MM.1S (cell line): ENCODE data around the gene PRR35.

Source experiments
- DNase-seq: peaks from one replicate; pipeline ENCODE4 v3.0.0-alpha.2; 2015
- H2AFZ ChIP-seq: fragments of 300-600 bp; sonication (generic); 2 replicates; pipeline ENCODE4 v1.6.0; 2016; ENCODE audit warnings: antibody characterized with exemption, low read length
- H3F3A ChIP-seq: fragments of 300-600 bp; sonication (generic); 2 replicates; pipeline ENCODE4 v1.6.1; 2016; ENCODE audit warnings: mild to moderate bottlenecking, antibody characterized with exemption, low read length, moderate library complexity, mixed read lengths; ENCODE audit not compliant: insufficient read depth
- H3K27ac ChIP-seq: fragments of 300-600 bp; sonication (generic); 2 replicates; pipeline ENCODE4 v1.5.1; 2016; ENCODE audit warnings: mild to moderate bottlenecking, low read length
- H3K27me3 ChIP-seq: fragments of 300-600 bp; sonication (generic); replicated peaks from 2 replicates; pipeline ENCODE4 v1.6.0; 2016; ENCODE audit warnings: low read length; ENCODE audit not compliant: insufficient read depth
- H3K36me3 ChIP-seq: fragments of 300-600 bp; sonication (generic); replicated peaks from 2 replicates; pipeline ENCODE4 v1.6.1; 2016; ENCODE audit warnings: mild to moderate bottlenecking, low read length, mixed read lengths; ENCODE audit not compliant: insufficient read depth
- H3K4me1 ChIP-seq: fragments of 300-600 bp; sonication (generic); 2 replicates; pipeline ENCODE4 v1.6.1; 2016; ENCODE audit warnings: low read length, mixed read lengths
- H3K4me2 ChIP-seq: fragments of 300-600 bp; sonication (generic); 2 replicates; pipeline ENCODE4 v1.6.0; 2016; ENCODE audit warnings: low read depth, low read length
- H3K4me3 ChIP-seq: fragments of 300-600 bp; sonication (generic); 2 replicates; pipeline ENCODE4 v1.5.1; 2016; ENCODE audit warnings: low read length, mixed read lengths
- H3K79me2 ChIP-seq: fragments of 300-600 bp; sonication (generic); 2 replicates; pipeline ENCODE4 v1.6.1; 2016; ENCODE audit warnings: mixed run types, low read length, mixed read lengths
- H3K9ac ChIP-seq: fragments of 300-600 bp; sonication (generic); 2 replicates; pipeline ENCODE4 v1.6.1; 2016; ENCODE audit warnings: low read length, mixed read lengths
- H3K9me2 ChIP-seq: fragments of 300-600 bp; sonication (generic); replicated peaks from 2 replicates; pipeline ENCODE4 v1.6.1; 2016; ENCODE audit warnings: mild to moderate bottlenecking, low read length, mixed read lengths; ENCODE audit not compliant: insufficient read depth
- H3K9me3 ChIP-seq: fragments of 300-600 bp; sonication (generic); replicated peaks from 2 replicates; pipeline ENCODE4 v1.6.1; 2016; ENCODE audit warnings: mild to moderate bottlenecking, low read length, mixed read lengths; ENCODE audit not compliant: insufficient read depth
- H4K20me1 ChIP-seq: fragments of 300-600 bp; sonication (generic); 2 replicates; pipeline ENCODE4 v1.6.1; 2016; ENCODE audit warnings: mild to moderate bottlenecking, low read length, moderate library complexity, mixed read lengths; ENCODE audit not compliant: insufficient read depth
- CTCF ChIP-seq: fragments of 300-600 bp; sonication (generic); IDR thresholded peaks from 2 replicates; pipeline ENCODE4 v1.5.1; 2016; ENCODE audit warnings: antibody characterized with exemption, low read length, mixed read lengths
- EZH2 ChIP-seq: fragments of 300-600 bp; sonication (generic); optimal IDR thresholded peaks from 2 replicates; pipeline ENCODE3; 2017; ENCODE audit warnings: low read depth, mild to moderate bottlenecking, antibody characterized with exemption, low read length, mixed read lengths
- EZH2phosphoT487 ChIP-seq: fragments of 300-600 bp; sonication (generic); IDR thresholded peaks from 2 replicates; pipeline ENCODE4 v1.6.1; 2018; ENCODE audit warnings: antibody characterized with exemption, low read length

PRR35 gene

GRCh38 chr16:600781-601180 lies 40.6 kb downstream of the PRR35 start:
- H3K9me3 ChIP-seq = no peaks in the 10 kb centered on the region
- H3K9me2 ChIP-seq = no peaks in the 10 kb centered on the region
- H3K4me3 ChIP-seq = no peak overlapping the region
- H3K9ac ChIP-seq = no peak overlapping the region
- no peak for DNase-seq
- H4K20me1 ChIP-seq = no peaks in the 10 kb centered on the region
- no peaks in the 10 kb centered on the region for H3K36me3 ChIP-seq
- no peak overlapping the region for H2AFZ ChIP-seq
- H3K27ac ChIP-seq = no peak overlapping the region
- no peaks in the 10 kb centered on the region for H3K4me1 ChIP-seq
- no peaks in the 10 kb centered on the region for H3K27me3 ChIP-seq
- no peak overlapping the region for H3K4me2 ChIP-seq
- no peaks in the 10 kb centered on the region for H3F3A ChIP-seq
- peaks cover 60% of the 10 kb centered on the region for H3K79me2 ChIP-seq
- TF ChIP-seq EZH2 = no peak
- no peak for TF ChIP-seq CTCF
- TF ChIP-seq EZH2phosphoT487 = no peak

GRCh38 chr16:603933-604332 lies 43.7 kb downstream of the PRR35 start:
- Histone ChIP-seq H3F3A (no peaks in the 10 kb centered on the region), H3K9ac (no peak overlapping the region), H3K4me2 (no peak overlapping the region), H2AFZ (no peak overlapping the region), H3K36me3 (no peaks in the 10 kb centered on the region), H3K9me2 (no peaks in the 10 kb centered on the region), H3K27me3 (no peaks in the 10 kb centered on the region), H3K4me3 (no peak overlapping the region), H4K20me1 (no peaks in the 10 kb centered on the region), H3K9me3 (no peaks in the 10 kb centered on the region), H3K79me2 (peaks cover 46% of the 10 kb centered on the region), H3K27ac (no peak overlapping the region), H3K4me1 (no peaks in the 10 kb centered on the region)
- DNase-seq = no peak
- TF ChIP-seq EZH2 (no peak), EZH2phosphoT487 (no peak), CTCF (no peak)

GRCh38 chr16:606656-607307 lies 46.6 kb downstream of the PRR35 start:
- Histone ChIP-seq H3K4me1 (no peaks in the 10 kb centered on the region), H4K20me1 (no peaks in the 10 kb centered on the region), H3K27ac (no peak overlapping the region), H3K4me2 (no peak overlapping the region), H3K36me3 (no peaks in the 10 kb centered on the region), H3K9ac (no peak overlapping the region), H3K4me3 (no peak overlapping the region), H2AFZ (no peak overlapping the region), H3K79me2 (peaks cover 42% of the 10 kb centered on the region), H3K9me3 (no peaks in the 10 kb centered on the region), H3K9me2 (no peaks in the 10 kb centered on the region), H3K27me3 (no peaks in the 10 kb centered on the region), H3F3A (no peaks in the 10 kb centered on the region)
- TF ChIP-seq CTCF (no peak), EZH2phosphoT487 (no peak), EZH2 (no peak)
- no peak for DNase-seq
